Naive thymus-derived CD4-positive, alpha-beta T cell (primary cell): ENCODE measurements around the gene CTNNA3. TPM values are rescaled to one million over a fixed set of nuclear protein-coding genes. Genes with fewer than 3 reads are reported as not detected.

Experiments used
- ATAC-seq: fragments of 150-1000 bp; cut with Tn5 transposase; 2 replicates; pipeline ENCODE4 v1.10.0; 2021; ENCODE audit warnings: mild to moderate bottlenecking, moderate library complexity
- CTCF ChIA-PET: fragments of 350-600 bp; sonication (Branson Sonifier 250); formaldehyde crosslinking; loops from one replicate; lab custom pipeline; 2021; ENCODE audit warnings: antibody characterized with exemption; lab: Charles Lee
- POLR2A ChIA-PET: fragments of 350-600 bp; sonication (Branson Sonifier 250); formaldehyde crosslinking; loops from one replicate; lab custom pipeline; 2021; ENCODE audit warnings: antibody characterized with exemption, inconsistent platforms; lab: Charles Lee
- DNase-seq, 9 donors: peaks; one replicate each; pipeline versions ENCODE4 v3.0.0 to v3.0.0-alpha.2; 2020 to 2022; ENCODE audit warnings: mixed read lengths in 1 of 9
- H3K27ac ChIP-seq: one replicate; pipeline ENCODE4 v1.7.0; 2013; ENCODE audit warnings: mild to moderate bottlenecking, low read depth, low read length, moderate library complexity
- H3K27me3 ChIP-seq, 2 donors: one replicate each; pipeline ENCODE4 v1.7.0; 2013; ENCODE audit warnings: low read length in 2 of 2, mild to moderate bottlenecking in 2 of 2, moderate library complexity in 2 of 2; ENCODE audit not compliant: control insufficient read depth in 2 of 2, insufficient read depth in 2 of 2
- H3K36me3 ChIP-seq, 3 experiments: 1 replicate in 2 of 3; 2 replicates in 1 of 3; pipeline ENCODE4 v1.7.0; 2013; ENCODE audit warnings: low read length in 3 of 3, mild to moderate bottlenecking in 3 of 3, moderate library complexity in 1 of 3; ENCODE audit not compliant: insufficient read depth in 3 of 3, control insufficient read depth in 2 of 3
- H3K4me1 ChIP-seq, 2 donors: one replicate each; pipeline ENCODE4 v1.7.0; 2013; ENCODE audit warnings: low read length in 2 of 2, mild to moderate bottlenecking in 2 of 2, moderate library complexity in 1 of 2; ENCODE audit not compliant: control insufficient read depth in 2 of 2, insufficient read depth in 2 of 2
- H3K4me3 ChIP-seq: 2 replicates; pipeline ENCODE4 v1.7.0; 2013; ENCODE audit warnings: mild to moderate bottlenecking, low read length
- H3K9me3 ChIP-seq, 3 experiments: 1 replicate in 2 of 3; 2 replicates in 1 of 3; pipeline ENCODE4 v1.7.0; 2013; ENCODE audit warnings: low read length in 3 of 3; ENCODE audit not compliant: control insufficient read depth in 2 of 3
- H3K27ac Mint-ChIP-seq, 9 donors: one replicate each; pipeline ENCODE4 v1.8.0; 2020 to 2022; ENCODE audit warnings: mixed read lengths in 9 of 9, mild to moderate bottlenecking in 8 of 9, moderate library complexity in 5 of 9, inconsistent platforms in 2 of 9
- H3K27me3 Mint-ChIP-seq, 5 donors: one replicate each; pipeline ENCODE4 v1.8.0; 2021 to 2022; ENCODE audit warnings: mixed read lengths in 5 of 5, mild to moderate bottlenecking in 1 of 5
- H3K36me3 Mint-ChIP-seq, 5 donors: one replicate each; pipeline ENCODE4 v1.8.0; 2020 to 2022; ENCODE audit warnings: mixed read lengths in 5 of 5, mild to moderate bottlenecking in 3 of 5, inconsistent platforms in 1 of 5
- H3K4me1 Mint-ChIP-seq, 7 donors: one replicate each; pipeline ENCODE4 v1.8.0; 2020 to 2022; ENCODE audit warnings: mixed read lengths in 7 of 7, mild to moderate bottlenecking in 3 of 7, inconsistent platforms in 1 of 7
- H3K4me3 Mint-ChIP-seq, 10 donors: one replicate each; pipeline ENCODE4 v1.8.0; 2020 to 2022; ENCODE audit warnings: mild to moderate bottlenecking in 10 of 10, mixed read lengths in 10 of 10, moderate library complexity in 6 of 10, inconsistent platforms in 2 of 10
- H3K9me3 Mint-ChIP-seq, 11 donors: one replicate each; pipeline ENCODE4 v1.8.0; 2020 to 2022; ENCODE audit warnings: mixed read lengths in 11 of 11, mild to moderate bottlenecking in 4 of 11, inconsistent platforms in 1 of 11, moderate library complexity in 1 of 11
- intact Hi-C, 2 donors: fragments of 100-400 bp; cut with micrococcal nuclease; formaldehyde crosslinking; loops; one replicate each; pipeline ENCODE4 v1.15.1; 2023
- polyA plus RNA-seq, 2 donors: library from polyadenylated mRNA; unstranded; fragments of 300-500 nt; fragmentation: Illumina TruSeq; gene quantifications; one replicate each; pipeline ENCODE4 v1.2.3, GENCODE V29; 2021
- total RNA-seq, 6 experiments: library from RNA in 5 of 6; stranded (reverse) in 5 of 6; gene quantifications; 1 replicate in 5 of 6; 2 replicates in 1 of 6; pipeline ENCODE4 v1.2.3 and lab custom pipeline; 2021 to 2026

The CTNNA3 gene
- total and polyA plus RNA-seq, 7 experiments from 2014 or later: 0.43 to 0.84 (median 0.71) TPM; not detected in 2

DNA sequence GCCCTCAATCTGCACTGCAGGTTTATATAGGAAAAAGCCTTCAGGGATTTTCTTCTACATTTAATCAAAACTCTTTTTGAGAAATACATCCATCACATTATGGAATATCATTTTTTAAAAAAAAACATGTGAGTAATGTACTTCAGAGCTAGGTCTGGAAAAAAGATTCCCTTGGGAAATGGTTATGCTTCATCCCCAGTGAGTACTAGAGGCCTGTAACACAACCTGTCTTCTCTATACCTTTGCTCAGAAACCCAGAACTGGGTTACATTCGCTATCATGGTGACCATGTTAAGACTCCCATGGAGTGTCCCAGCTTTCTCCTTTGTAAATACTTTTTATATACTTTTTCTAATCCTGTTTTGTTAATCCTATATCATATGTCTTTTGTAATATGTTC lies 583.2 kb downstream of the CTNNA3 start:
- H3K27ac Mint-ChIP-seq: no peak overlapping the region
- ATAC-seq (no peak), DNase-seq (no peak)
- Histone ChIP-seq H3K4me3 (no peak overlapping the region), H3K36me3 (no peaks in the 10 kb centered on the region), H3K27ac (no peak overlapping the region), H3K9me3 (no peaks in the 10 kb centered on the region), H3K27me3 (no peaks in the 10 kb centered on the region), H3K4me1 (no peaks in the 10 kb centered on the region)
- no peaks in the 10 kb centered on the region for H3K36me3 Mint-ChIP-seq
- H3K27me3 Mint-ChIP-seq: no peaks in the 10 kb centered on the region
- CTCF ChIA-PET: no interaction called here
- POLR2A ChIA-PET: no interaction called here
- intact Hi-C loops: no loop called here
- H3K4me1 Mint-ChIP-seq: no peaks in the 10 kb centered on the region
- peaks cover 0 to 6% (median 0%) of the 10 kb centered on the region in 11 donors for H3K9me3 Mint-ChIP-seq
- no peak overlapping the region for H3K4me3 Mint-ChIP-seq

GRCh38 chr10:67110286-67110685 lies 585.7 kb downstream of the CTNNA3 start:
- Mint-ChIP-seq H3K9me3 (peaks cover 0 to 6% (median 0%) of the 10 kb centered on the region in 11 donors), H3K4me1 (no peaks in the 10 kb centered on the region), H3K4me3 (no peak overlapping the region), H3K27me3 (no peaks in the 10 kb centered on the region), H3K27ac (no peak overlapping the region), H3K36me3 (no peaks in the 10 kb centered on the region)
- no peaks in the 10 kb centered on the region for H3K36me3 ChIP-seq
- H3K27ac ChIP-seq: no peak overlapping the region
- ChIA-PET CTCF (no interaction called here), POLR2A (no interaction called here)
- no peak for ATAC-seq
- DNase-seq: no peak
- no peak overlapping the region for H3K4me3 ChIP-seq
- intact Hi-C loops: no loop called here
- no peaks in the 10 kb centered on the region for H3K9me3 ChIP-seq
- no peaks in the 10 kb centered on the region for H3K27me3 ChIP-seq
- no peaks in the 10 kb centered on the region for H3K4me1 ChIP-seq

DNA sequence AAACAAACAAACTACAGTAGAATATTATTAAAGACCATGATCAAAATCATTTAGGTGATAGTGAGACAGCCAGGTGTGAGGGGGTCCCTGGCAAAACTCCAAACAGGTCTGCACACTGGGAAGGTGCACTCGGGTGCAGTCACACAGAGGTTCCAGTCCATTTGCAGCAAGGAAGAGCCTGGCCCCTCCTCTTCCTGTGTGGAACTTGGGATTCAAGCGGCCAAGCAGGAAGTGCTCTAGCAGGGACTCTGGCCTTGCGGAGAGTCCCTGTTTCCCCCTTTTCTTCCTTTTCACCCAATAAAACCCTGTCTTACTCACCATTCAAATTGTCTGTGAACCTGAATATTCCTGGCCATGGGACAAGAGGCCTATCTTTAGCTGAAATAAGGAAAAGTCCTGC lies 588.3 kb downstream of the CTNNA3 start:
- no peak overlapping the region for H3K4me3 Mint-ChIP-seq
- intact Hi-C loops: no loop called here
- POLR2A ChIA-PET: no interaction called here

DNA sequence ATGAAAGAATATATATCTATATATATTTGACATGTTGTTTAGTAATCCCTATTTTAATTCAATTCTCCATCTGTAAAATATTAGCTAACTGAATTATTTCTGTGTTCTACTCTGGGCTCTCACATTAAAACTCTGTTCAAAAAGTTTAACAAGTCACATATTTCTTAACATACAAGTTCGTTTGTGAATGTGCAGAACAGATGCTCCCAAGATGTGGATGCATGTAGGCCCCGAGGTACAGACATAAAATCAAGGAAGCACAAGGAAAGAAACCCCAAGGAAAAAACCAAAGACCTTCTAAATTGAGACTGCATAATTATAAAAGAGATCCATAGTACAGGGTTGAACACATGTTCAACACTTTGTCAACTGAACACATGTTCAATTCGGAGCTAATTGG lies 595.0 kb downstream of the CTNNA3 start:
- no peaks in the 10 kb centered on the region for H3K36me3 ChIP-seq
- no peak overlapping the region for H3K27ac Mint-ChIP-seq
- CTCF ChIA-PET: no interaction called here

More for the DNA sequence above, 588.3 kb downstream of the CTNNA3 start:
- no peaks in the 10 kb centered on the region for H3K27me3 Mint-ChIP-seq
- CTCF ChIA-PET: no interaction called here
- H3K4me1 ChIP-seq: no peaks in the 10 kb centered on the region
- H3K9me3 Mint-ChIP-seq: no peaks in the 10 kb centered on the region
- no peaks in the 10 kb centered on the region for H3K9me3 ChIP-seq
- no peak overlapping the region for H3K27ac Mint-ChIP-seq
- H3K4me3 ChIP-seq: no peak overlapping the region
- ATAC-seq: no peak
- DNase-seq: no peak
- no peaks in the 10 kb centered on the region for H3K27me3 ChIP-seq
- H3K36me3 ChIP-seq: no peaks in the 10 kb centered on the region
- no peaks in the 10 kb centered on the region for H3K36me3 Mint-ChIP-seq
- H3K27ac ChIP-seq: no peak overlapping the region
- no peaks in the 10 kb centered on the region for H3K4me1 Mint-ChIP-seq

DNA sequence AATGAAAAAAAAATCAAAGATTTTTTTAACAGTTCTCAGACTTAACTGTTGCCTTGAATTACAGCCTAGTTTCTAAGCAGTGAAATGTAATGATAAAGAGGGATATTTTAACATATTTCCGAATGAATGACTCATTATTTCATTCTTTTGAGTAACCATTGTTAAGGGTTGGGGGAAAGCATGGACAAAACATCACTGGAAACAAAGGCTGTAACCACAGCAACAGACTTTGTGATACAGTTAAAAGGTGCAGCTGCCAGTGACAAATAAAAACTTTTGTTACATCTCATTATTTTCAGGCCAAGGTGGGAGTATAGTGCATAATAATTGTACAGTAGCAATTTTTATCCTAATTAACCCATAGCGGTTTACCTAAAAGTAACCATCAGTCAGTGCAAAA lies 597.5 kb downstream of the CTNNA3 start:
- CTCF ChIA-PET: no interaction called here
- intact Hi-C loops: no loop called here

More for the DNA sequence above, 595.0 kb downstream of the CTNNA3 start:
- peaks cover 0 to 5% (median 0%) of the 10 kb centered on the region in 5 donors for H3K27me3 Mint-ChIP-seq
- Histone ChIP-seq H3K4me3 (no peak overlapping the region), H3K27ac (no peak overlapping the region), H3K27me3 (no peaks in the 10 kb centered on the region), H3K4me1 (no peaks in the 10 kb centered on the region), H3K9me3 (no peaks in the 10 kb centered on the region)
- intact Hi-C loops: no loop called here
- no peak for DNase-seq
- no peaks in the 10 kb centered on the region for H3K9me3 Mint-ChIP-seq
- no peak overlapping the region for H3K4me3 Mint-ChIP-seq
- no peak for ATAC-seq
- no peaks in the 10 kb centered on the region for H3K36me3 Mint-ChIP-seq
- no peaks in the 10 kb centered on the region for H3K4me1 Mint-ChIP-seq
- POLR2A ChIA-PET: no interaction called here

GRCh38 chr10:67095531-67095930 lies 600.5 kb downstream of the CTNNA3 start:
- Mint-ChIP-seq H3K4me3 (no peak overlapping the region), H3K27ac (no peak overlapping the region), H3K27me3 (peaks cover 0 to 3% (median 0%) of the 10 kb centered on the region in 5 donors), H3K36me3 (no peaks in the 10 kb centered on the region), H3K9me3 (peaks cover 0 to 2% (median 0%) of the 10 kb centered on the region in 11 donors), H3K4me1 (no peaks in the 10 kb centered on the region)
- ChIA-PET CTCF (no interaction called here), POLR2A (no interaction called here)
- Histone ChIP-seq H3K27me3 (no peaks in the 10 kb centered on the region), H3K27ac (no peak overlapping the region), H3K4me3 (no peak overlapping the region), H3K9me3 (no peaks in the 10 kb centered on the region), H3K4me1 (no peaks in the 10 kb centered on the region), H3K36me3 (no peaks in the 10 kb centered on the region)
- intact Hi-C loops: no loop called here
- ATAC-seq (no peak), DNase-seq (no peak)

More for the DNA sequence above, 597.5 kb downstream of the CTNNA3 start:
- Mint-ChIP-seq H3K4me3 (no peak overlapping the region), H3K9me3 (peaks cover 0 to 2% (median 0%) of the 10 kb centered on the region in 11 donors), H3K4me1 (no peaks in the 10 kb centered on the region), H3K27me3 (peaks cover 0 to 5% (median 0%) of the 10 kb centered on the region in 5 donors), H3K36me3 (no peaks in the 10 kb centered on the region), H3K27ac (no peak overlapping the region)
- ATAC-seq (no peak), DNase-seq (no peak)
- POLR2A ChIA-PET: no interaction called here
- H3K4me1 ChIP-seq: no peaks in the 10 kb centered on the region
- H3K36me3 ChIP-seq: no peaks in the 10 kb centered on the region
- H3K27me3 ChIP-seq: no peaks in the 10 kb centered on the region
- no peak overlapping the region for H3K27ac ChIP-seq
- no peaks in the 10 kb centered on the region for H3K9me3 ChIP-seq
- no peak overlapping the region for H3K4me3 ChIP-seq

GRCh38 chr10:67088036-67088435 lies 608.0 kb downstream of the CTNNA3 start:
- no peak overlapping the region for H3K4me3 Mint-ChIP-seq

More at GRCh38 chr10:67088036-67088435, 608.0 kb downstream of the CTNNA3 start:
- Histone ChIP-seq H3K4me1 (no peaks in the 10 kb centered on the region), H3K4me3 (no peak overlapping the region), H3K36me3 (no peaks in the 10 kb centered on the region), H3K27me3 (no peaks in the 10 kb centered on the region), H3K27ac (no peak overlapping the region), H3K9me3 (no peaks in the 10 kb centered on the region)
- Mint-ChIP-seq H3K27ac (no peak overlapping the region), H3K9me3 (peaks cover 0 to 2% (median 0%) of the 10 kb centered on the region in 11 donors), H3K27me3 (no peaks in the 10 kb centered on the region), H3K36me3 (no peaks in the 10 kb centered on the region), H3K4me1 (no peaks in the 10 kb centered on the region)
- ATAC-seq: no peak
- intact Hi-C loops: no loop called here
- ChIA-PET POLR2A (no interaction called here), CTCF (no interaction called here)
- no peak for DNase-seq
